SK-N-SH treated with all-trans-retinoic acid at 6 μM for 48 hours (cell line): Measurements from ENCODE around the gene TUBGCP3.

Source experiments
- ARNTL ChIP-seq: fragments of 450-650 bp; formaldehyde crosslinking; IDR thresholded peaks from 2 replicates; pipeline ENCODE4 v1.5.0; 2020; ENCODE audit warnings: low read depth, mild to moderate bottlenecking, moderate library complexity, borderline replicate concordance
- CSRNP3 ChIP-seq: fragments of 250-450 bp; sonication (Bioruptor Pico); IDR thresholded peaks from 2 replicates; pipeline ENCODE4 v1.5.1; 2021; ENCODE audit warnings: mild to moderate bottlenecking, moderate library complexity
- GLIS3 ChIP-seq: fragments of 250-450 bp; sonication (Bioruptor Pico); IDR thresholded peaks from 2 replicates; pipeline ENCODE4 v1.5.0; 2020; ENCODE audit warnings: mild to moderate bottlenecking, moderate library complexity
- ISL1 ChIP-seq: fragments of 250-450 bp; sonication (Bioruptor Pico); IDR thresholded peaks from 2 replicates; pipeline ENCODE4 v2.1.2; 2022; ENCODE audit warnings: mild to moderate bottlenecking, moderate library complexity
- OSR1 ChIP-seq: fragments of 250-450 bp; sonication (Bioruptor Pico); IDR thresholded peaks from 2 replicates; pipeline ENCODE4 v1.8.0; 2022; ENCODE audit warnings: moderate library complexity, mild to moderate bottlenecking, inconsistent platforms
- PATZ1 ChIP-seq: fragments of 250-450 bp; sonication (Bioruptor Pico); IDR thresholded peaks from 2 replicates; pipeline ENCODE4 v1.8.0; 2020; ENCODE audit warnings: mild to moderate bottlenecking, moderate library complexity, borderline replicate concordance
- PPARA ChIP-seq: fragments of 250-450 bp; sonication (Bioruptor Pico); IDR thresholded peaks from 2 replicates; pipeline ENCODE4 v1.5.0; 2020; ENCODE audit warnings: mild to moderate bottlenecking, borderline replicate concordance
- RARB ChIP-seq: fragments of 250-450 bp; sonication (Bioruptor Pico); IDR thresholded peaks from 2 replicates; pipeline ENCODE4 v1.8.0; 2021; ENCODE audit warnings: mild to moderate bottlenecking, moderate library complexity
- TCF4 ChIP-seq: fragments of 250-450 bp; sonication (Bioruptor Pico); IDR thresholded peaks from 2 replicates; pipeline ENCODE4 v1.8.0; 2021; ENCODE audit warnings: mild to moderate bottlenecking, moderate library complexity, borderline replicate concordance
- TOX ChIP-seq: fragments of 250-450 bp; sonication (Bioruptor Pico); IDR thresholded peaks from 2 replicates; pipeline ENCODE4 v1.8.0; 2021; ENCODE audit warnings: mild to moderate bottlenecking, moderate library complexity, borderline replicate concordance
- ZC3H10 ChIP-seq: fragments of 250-450 bp; sonication (Bioruptor Pico); IDR thresholded peaks from 2 replicates; pipeline ENCODE4 v1.5.1; 2021; ENCODE audit warnings: mild to moderate bottlenecking, moderate library complexity
- ZNF8 ChIP-seq: fragments of 450-650 bp; formaldehyde crosslinking; IDR thresholded peaks from 2 replicates; pipeline ENCODE4 v1.5.0; 2020; ENCODE audit warnings: mild to moderate bottlenecking, moderate library complexity
- TF ChIP-seq, protein P1 (sequence below): fragments of 250-450 bp; sonication (Bioruptor Pico); IDR thresholded peaks from 2 replicates; pipeline ENCODE4 v1.8.0; 2021; ENCODE audit warnings: low read depth, mild to moderate bottlenecking, moderate library complexity, borderline replicate concordance
- TF ChIP-seq, protein P2 (sequence below): fragments of 250-450 bp; sonication (Bioruptor Pico); IDR thresholded peaks from 2 replicates; pipeline ENCODE4 v1.5.0; 2020; ENCODE audit warnings: mild to moderate bottlenecking, moderate library complexity

GRCh38 chr13:112477070-112477619 lies 110.8 kb downstream of the TUBGCP3 start:
- TF ChIP-seq GLIS3 (CRISPR knock-in tag) (no peak), PATZ1 (CRISPR knock-in tag) (no peak), TCF4 (CRISPR knock-in tag) (no peak), CSRNP3 (CRISPR knock-in tag) (no peak), ISL1 (no peak), ARNTL (CRISPR knock-in tag) (no peak), RARB (CRISPR knock-in tag) (no peak), TOX (CRISPR knock-in tag) (no peak), ZNF8 (CRISPR knock-in tag) (no peak), ZC3H10 (no peak), OSR1 (no peak), PPARA (no peak)
- TF ChIP-seq, protein P1, sequence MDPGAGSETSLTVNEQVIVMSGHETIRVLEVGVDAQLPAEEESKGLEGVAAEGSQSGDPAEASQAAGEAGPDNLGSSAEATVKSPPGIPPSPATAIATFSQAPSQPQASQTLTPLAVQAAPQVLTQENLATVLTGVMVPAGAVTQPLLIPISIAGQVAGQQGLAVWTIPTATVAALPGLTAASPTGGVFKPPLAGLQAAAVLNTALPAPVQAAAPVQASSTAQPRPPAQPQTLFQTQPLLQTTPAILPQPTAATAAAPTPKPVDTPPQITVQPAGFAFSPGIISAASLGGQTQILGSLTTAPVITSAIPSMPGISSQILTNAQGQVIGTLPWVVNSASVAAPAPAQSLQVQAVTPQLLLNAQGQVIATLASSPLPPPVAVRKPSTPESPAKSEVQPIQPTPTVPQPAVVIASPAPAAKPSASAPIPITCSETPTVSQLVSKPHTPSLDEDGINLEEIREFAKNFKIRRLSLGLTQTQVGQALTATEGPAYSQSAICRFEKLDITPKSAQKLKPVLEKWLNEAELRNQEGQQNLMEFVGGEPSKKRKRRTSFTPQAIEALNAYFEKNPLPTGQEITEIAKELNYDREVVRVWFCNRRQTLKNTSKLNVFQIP (CRISPR knock-in tag): no peak
- TF ChIP-seq, protein P2, sequence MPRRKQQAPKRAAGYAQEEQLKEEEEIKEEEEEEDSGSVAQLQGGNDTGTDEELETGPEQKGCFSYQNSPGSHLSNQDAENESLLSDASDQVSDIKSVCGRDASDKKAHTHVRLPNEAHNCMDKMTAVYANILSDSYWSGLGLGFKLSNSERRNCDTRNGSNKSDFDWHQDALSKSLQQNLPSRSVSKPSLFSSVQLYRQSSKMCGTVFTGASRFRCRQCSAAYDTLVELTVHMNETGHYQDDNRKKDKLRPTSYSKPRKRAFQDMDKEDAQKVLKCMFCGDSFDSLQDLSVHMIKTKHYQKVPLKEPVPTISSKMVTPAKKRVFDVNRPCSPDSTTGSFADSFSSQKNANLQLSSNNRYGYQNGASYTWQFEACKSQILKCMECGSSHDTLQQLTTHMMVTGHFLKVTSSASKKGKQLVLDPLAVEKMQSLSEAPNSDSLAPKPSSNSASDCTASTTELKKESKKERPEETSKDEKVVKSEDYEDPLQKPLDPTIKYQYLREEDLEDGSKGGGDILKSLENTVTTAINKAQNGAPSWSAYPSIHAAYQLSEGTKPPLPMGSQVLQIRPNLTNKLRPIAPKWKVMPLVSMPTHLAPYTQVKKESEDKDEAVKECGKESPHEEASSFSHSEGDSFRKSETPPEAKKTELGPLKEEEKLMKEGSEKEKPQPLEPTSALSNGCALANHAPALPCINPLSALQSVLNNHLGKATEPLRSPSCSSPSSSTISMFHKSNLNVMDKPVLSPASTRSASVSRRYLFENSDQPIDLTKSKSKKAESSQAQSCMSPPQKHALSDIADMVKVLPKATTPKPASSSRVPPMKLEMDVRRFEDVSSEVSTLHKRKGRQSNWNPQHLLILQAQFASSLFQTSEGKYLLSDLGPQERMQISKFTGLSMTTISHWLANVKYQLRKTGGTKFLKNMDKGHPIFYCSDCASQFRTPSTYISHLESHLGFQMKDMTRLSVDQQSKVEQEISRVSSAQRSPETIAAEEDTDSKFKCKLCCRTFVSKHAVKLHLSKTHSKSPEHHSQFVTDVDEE (CRISPR knock-in tag): no peak
